GM12801 (cell line): Measurements from ENCODE around the gene MORN1.

Source experiments
- CTCF ChIP-seq: IDR thresholded peaks from one replicate; pipeline ENCODE4 v1.5.1; 2011; ENCODE audit warnings: control low read depth; ENCODE audit not compliant: insufficient read length; ENCODE audit errors: extremely low read depth

Gene MORN1

DNA sequence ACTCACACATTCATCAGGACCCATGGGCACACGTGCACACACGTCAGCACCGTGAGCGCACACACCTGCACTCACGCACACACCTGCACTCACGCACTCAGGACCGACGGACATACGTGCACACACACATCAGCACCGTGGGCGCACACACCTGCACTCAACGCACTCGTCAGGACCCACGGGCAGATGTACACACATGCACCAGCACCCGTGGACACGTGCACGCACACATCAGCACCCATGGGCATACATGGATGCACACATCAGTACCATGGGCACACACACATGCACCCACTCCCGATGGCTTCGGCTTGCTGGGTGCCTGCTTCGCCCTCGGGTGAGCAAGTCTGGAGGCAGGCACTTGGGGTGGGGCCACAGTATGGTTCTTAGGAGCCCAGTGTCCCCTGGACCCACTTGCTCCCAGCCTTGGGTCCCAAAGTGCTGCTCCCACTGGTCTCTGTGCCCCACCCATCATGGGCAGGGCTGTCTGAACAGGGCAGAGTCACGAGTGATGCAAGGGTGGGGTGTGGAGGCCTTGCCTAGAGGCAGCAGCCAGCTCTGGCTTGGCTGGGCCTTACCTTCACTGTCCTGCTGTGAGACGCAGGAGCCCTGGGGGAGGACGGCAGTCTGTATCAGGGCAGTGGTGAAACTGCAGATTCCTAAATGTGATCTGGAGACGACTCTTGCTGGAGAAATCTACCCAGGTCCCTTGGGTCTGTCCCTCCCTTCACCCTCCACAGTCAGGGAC lies 113.4 kb downstream of the MORN1 start:
- TF ChIP-seq CTCF, result no peak

GRCh38 chr1:2276803-2277580 lies 114.4 kb downstream of the MORN1 start:
- no peak for TF ChIP-seq CTCF

GRCh38 chr1:2275796-2276536 lies 115.4 kb downstream of the MORN1 start:
- no peak for TF ChIP-seq CTCF

GRCh38 chr1:2274929-2275475 lies 116.4 kb downstream of the MORN1 start:
- TF ChIP-seq CTCF, result no peak

- TF ChIP-seq CTCF, result no peak
These were observed 117.0 kb downstream of the MORN1 start for GRCh38 chr1:2274231-2274928.

- no peak for TF ChIP-seq CTCF
These were observed 117.8 kb downstream of the MORN1 start for GRCh38 chr1:2273401-2274090.
